Mesodermal cell (in vitro differentiated cells): ENCODE measurements around the gene PDE6B.

ENCODE experiments used
- H3K27ac ChIP-seq: 2 replicates; pipeline ENCODE4 v1.7.0; 2013; ENCODE audit warnings: mild to moderate bottlenecking, low read depth, low read length, moderate library complexity; ENCODE audit not compliant: severe bottlenecking
- H3K36me3 ChIP-seq: 2 replicates; pipeline ENCODE4 v1.7.1; 2013; ENCODE audit warnings: mild to moderate bottlenecking, low read length, moderate library complexity; ENCODE audit not compliant: control insufficient read depth, insufficient read depth
- H3K4me1 ChIP-seq: one replicate; pipeline ENCODE4 v1.7.1; 2013; ENCODE audit warnings: mild to moderate bottlenecking, low read length; ENCODE audit not compliant: insufficient read depth, control insufficient read depth, poor library complexity, severe bottlenecking
- H3K4me3 ChIP-seq: 2 replicates; pipeline ENCODE4 v1.7.0; 2013; ENCODE audit warnings: low read length, control low read depth, mild to moderate bottlenecking; ENCODE audit not compliant: insufficient read depth, poor library complexity, severe bottlenecking; ENCODE audit errors: extremely low read depth
- H3K9me3 ChIP-seq: 2 replicates; pipeline ENCODE4 v1.7.1; 2013; ENCODE audit warnings: mild to moderate bottlenecking, low read length, moderate library complexity; ENCODE audit not compliant: control insufficient read depth
- WGBS, 2 experiments: methylation state at CpG; one replicate each; pipeline ENCODE4 v1.1.5; 2013; ENCODE audit warnings: missing lambda C conversion rate in 2 of 2; ENCODE audit not compliant: insufficient coverage in 2 of 2; 5-methylcytosine and 5-hydroxymethylcytosine counted together

Gene PDE6B

DNA sequence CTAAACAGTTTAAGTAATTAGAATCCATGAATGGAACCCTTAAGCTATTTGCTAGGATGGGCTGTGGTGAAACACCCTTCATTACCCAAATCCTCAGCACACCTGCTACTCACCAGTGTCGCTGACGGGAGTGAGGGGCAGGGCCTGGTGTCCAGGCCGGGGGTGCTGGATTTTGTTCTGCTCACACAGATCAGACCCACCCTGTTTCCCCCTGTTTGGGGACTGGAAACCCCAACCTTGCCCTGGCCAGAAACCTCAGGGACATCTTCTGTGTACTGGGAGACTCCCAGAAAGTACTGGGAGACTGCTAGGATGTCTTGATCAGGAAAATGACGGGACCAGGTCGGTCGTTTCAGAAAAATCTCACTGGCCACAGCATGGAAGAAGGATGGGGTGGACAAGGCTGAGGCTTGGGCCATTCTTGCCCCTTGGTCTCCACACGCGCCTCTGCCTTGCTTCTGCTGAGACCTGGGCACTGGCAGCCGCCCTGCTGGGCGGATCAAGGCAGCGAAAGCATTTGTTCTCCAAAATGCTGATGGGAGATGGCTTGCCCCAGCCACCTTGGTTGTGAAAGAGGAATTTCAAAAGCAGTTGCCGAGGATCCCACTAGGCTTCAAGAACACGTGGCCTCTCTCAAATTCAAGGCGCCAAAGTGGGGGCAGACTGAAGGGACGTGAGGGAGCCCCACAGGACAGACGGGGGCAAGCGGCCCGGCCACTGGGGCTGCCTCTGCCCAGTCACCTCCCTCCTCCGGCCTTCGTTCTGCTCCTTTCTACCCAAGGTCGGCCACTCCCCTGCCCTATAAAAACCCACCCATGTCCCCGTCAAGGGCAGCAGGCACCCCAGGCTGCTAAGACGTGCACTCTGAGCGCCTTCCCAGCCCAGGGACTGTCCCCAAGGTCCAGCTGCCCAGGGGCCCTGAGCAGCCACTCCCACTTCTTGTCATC lies 23.5 kb upstream of the PDE6B start:
- Histone ChIP-seq H3K4me1 (peaks cover 7% of the 10 kb centered on the region), H3K27ac (no peak overlapping the region), H3K9me3 (no peaks in the 10 kb centered on the region), H3K4me3 (no peak overlapping the region), H3K36me3 (no peaks in the 10 kb centered on the region)
- WGBS, 2 experiments: 85 to 88% methylated on average over 18 to 24 of the region's 24 CpGs

DNA sequence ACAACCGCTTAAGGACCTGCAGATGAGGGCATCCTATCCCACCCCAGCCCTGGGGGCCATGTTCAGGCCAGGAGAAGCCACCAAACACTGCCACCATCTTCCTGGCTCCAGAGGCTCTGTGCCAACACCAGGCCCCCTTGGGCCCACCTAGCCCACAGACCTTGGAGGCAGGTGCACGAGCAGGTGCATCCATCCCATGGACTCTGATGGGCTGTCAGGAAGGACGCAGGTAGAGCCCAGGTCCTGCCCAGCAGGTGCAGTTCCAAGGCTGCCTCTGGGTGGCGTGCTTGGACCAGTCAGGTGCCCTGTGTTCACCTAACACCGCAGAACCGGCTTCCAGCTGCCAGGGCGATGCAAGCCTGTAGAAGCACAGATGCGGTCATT lies 22.8 kb upstream of the PDE6B start:
- no peaks in the 10 kb centered on the region for H3K36me3 ChIP-seq
- H3K27ac ChIP-seq: no peak overlapping the region
- no peaks in the 10 kb centered on the region for H3K9me3 ChIP-seq
- peaks cover 7% of the 10 kb centered on the region for H3K4me1 ChIP-seq
- H3K4me3 ChIP-seq: no peak overlapping the region
- 12 to 34% methylated on average over 4 to 7 of the region's 8 CpGs for WGBS, 2 experiments

DNA sequence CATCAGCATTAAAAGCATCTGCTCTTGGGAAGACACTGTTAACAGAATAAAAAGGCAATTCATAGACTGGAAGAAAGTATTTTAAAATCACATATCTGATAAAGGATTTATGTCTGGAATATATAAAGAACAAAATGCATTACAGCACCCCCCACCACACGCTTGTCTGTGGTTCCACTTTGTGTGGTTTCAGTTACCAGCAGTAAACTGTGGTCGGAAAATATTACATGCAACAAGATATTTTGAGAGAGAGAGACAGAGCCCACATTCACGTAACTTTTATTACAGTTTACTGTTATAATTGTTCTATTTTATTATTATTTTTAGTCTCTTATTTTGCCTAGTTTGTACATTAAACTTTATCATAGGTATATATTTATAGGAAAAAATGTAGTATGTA lies 21.2 kb upstream of the PDE6B start:
- no peaks in the 10 kb centered on the region for H3K36me3 ChIP-seq
- H3K4me3 ChIP-seq: no peak overlapping the region
- peaks cover 7% of the 10 kb centered on the region for H3K4me1 ChIP-seq
- 83% methylated on average over 2 of the region's 3 CpGs; no CpG with 5 or more reads in 1 of the 2 experiments for WGBS, 2 experiments
- peaks cover under 1% of the 10 kb centered on the region for H3K9me3 ChIP-seq
- no peak overlapping the region for H3K27ac ChIP-seq

DNA sequence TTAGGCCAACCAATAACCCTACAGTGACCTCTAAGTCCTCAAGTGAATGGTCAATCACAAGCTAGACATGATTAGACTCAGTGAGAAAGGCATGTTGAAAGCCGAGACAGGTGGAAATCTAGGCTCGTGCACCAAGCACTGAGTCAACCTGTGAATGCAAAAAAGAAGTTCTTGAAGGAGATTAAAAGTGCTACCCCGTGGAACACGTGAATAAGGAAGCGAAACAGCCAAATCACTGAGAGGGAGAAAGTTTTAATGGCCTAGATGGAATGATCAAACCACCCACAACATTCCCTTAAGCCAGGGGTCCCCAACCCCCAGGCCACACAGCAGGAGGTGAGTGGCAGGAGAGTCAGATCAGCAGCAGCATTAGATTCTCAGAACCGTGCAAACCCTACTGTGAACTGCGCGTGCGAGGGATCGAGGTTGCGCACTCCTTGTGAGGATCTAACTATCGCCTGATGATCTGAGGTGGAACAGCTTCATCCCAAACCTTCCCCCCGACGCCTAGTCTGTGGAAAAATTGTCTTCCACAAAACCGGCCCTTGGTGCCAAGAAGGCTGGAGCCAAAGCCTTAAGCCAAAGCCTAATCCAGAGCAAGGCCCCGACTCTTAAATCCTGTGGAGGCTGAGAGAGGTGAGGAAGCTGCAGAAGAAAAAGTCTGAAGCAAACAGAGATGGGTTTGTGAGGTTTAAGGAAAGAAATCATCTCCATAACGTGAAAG lies 19.5 kb upstream of the PDE6B start:
- peaks cover 9% of the 10 kb centered on the region for H3K4me1 ChIP-seq
- WGBS, 2 experiments: 89 to 91% methylated on average over 12 to 13 of the region's 17 CpGs
- no peak overlapping the region for H3K4me3 ChIP-seq
- no peaks in the 10 kb centered on the region for H3K36me3 ChIP-seq
- H3K27ac ChIP-seq: no peak overlapping the region
- peaks cover 5% of the 10 kb centered on the region for H3K9me3 ChIP-seq

DNA sequence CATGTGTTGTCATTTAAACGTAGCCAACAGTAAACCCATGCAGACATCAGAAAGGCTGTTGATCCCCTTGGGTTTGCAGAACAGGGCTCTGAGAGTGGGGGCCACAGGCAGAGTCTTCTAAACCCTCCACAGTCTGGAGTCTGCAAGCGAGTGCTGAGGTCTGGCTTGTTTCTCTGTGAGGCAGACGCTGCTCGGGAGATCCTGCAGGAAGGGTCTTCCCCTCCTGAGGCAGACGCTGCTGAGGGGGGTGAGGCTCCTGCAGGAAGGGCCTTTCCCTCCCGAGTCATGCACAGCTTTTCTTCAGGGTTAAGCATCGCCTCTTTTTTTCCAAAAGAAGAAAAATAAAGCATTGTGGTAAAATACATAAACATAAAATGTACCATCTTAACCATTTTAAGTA lies 17.1 kb upstream of the PDE6B start:
- Histone ChIP-seq H3K4me3 (no peak overlapping the region), H3K36me3 (no peaks in the 10 kb centered on the region)

DNA sequence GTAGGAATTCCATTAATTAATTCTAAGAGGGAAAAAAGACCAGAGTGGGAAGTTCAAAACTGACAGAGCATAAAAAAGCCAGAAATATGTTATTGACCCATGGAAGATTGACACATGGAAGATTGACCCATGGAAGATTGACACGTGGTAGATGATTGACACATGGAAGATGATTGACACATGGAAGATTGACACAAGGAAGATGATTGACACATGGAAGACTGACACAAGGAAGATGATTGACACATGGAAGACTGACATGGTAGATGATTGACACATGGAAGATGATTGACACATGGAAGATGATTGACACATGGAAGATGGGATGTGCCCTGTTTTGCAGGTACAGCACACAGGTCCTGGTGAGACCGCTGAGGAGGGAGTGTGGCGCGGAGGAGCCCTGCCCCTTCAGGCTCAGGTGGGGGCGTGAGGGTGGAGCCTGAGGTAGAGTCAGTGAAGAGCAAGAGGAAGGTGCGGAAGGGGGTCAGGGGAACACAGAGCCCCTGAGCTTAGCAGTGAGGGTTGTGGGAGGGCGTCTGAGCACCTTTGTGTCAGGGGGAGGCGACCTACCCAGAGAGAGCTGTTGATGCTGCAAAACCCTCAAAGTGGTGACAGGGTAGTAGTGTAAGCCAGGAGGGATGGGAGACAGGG lies 15.8 kb upstream of the PDE6B start:
- no peak overlapping the region for H3K27ac ChIP-seq
- H3K36me3 ChIP-seq: no peaks in the 10 kb centered on the region
- H3K4me1 ChIP-seq: peaks cover 5% of the 10 kb centered on the region
- 88 to 90% methylated on average over 4 to 8 of the region's 8 CpGs for WGBS, 2 experiments
- H3K4me3 ChIP-seq: no peak overlapping the region
- H3K9me3 ChIP-seq: peaks cover 5% of the 10 kb centered on the region

More for the DNA sequence above, 17.1 kb upstream of the PDE6B start:
- peaks cover 5% of the 10 kb centered on the region for H3K4me1 ChIP-seq
- WGBS, 2 experiments: 71 to 89% methylated on average over 3 to 4 of the region's 7 CpGs
- H3K27ac ChIP-seq: no peak overlapping the region
- peaks cover 5% of the 10 kb centered on the region for H3K9me3 ChIP-seq

DNA sequence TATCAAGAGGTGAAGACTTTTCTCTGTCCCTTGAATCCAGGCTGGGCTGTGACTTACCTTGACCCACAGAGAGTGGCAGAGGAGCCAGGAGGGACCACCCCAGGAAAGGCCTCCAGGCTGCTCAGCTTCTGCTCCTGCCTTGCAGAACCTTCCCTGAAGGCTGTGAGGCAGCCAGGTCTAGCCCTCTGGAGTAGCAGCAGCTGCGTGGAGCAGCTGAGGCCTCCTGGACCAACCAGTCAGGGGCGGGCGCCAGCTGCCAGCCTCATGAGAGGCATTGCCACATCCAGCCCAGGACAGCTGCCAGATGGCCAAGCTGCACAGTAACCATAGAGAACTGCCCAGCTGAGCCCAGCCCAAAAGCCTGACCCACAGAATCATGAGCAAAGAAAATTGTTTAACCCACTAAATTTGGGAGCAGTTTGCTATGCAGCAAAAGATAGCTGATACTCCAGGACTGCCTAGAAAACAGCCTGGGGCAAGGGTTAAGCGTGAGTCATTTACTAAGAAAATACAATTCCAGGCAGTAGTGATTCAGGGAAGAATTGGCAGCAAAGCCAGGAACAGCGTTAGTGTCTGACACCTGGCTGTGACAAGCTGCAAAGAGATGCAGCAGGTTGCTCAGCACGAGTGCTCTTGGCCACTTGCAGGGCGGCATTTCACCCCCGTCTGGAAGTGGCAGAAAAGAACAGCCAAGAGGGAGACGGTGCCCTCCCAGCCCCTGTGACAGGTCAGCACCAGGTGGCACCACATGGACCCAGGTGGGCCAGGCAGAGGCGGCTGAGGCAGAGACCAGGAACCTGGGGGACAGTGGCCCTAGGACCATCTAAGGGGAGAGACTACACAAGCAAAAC lies 14.7 kb upstream of the PDE6B start:
- 63 to 67% methylated on average over 9 to 10 of the region's 10 CpGs for WGBS, 2 experiments
- Histone ChIP-seq H3K36me3 (no peaks in the 10 kb centered on the region), H3K4me1 (peaks cover 5% of the 10 kb centered on the region), H3K9me3 (peaks cover 5% of the 10 kb centered on the region), H3K27ac (no peak overlapping the region), H3K4me3 (no peak overlapping the region)

DNA sequence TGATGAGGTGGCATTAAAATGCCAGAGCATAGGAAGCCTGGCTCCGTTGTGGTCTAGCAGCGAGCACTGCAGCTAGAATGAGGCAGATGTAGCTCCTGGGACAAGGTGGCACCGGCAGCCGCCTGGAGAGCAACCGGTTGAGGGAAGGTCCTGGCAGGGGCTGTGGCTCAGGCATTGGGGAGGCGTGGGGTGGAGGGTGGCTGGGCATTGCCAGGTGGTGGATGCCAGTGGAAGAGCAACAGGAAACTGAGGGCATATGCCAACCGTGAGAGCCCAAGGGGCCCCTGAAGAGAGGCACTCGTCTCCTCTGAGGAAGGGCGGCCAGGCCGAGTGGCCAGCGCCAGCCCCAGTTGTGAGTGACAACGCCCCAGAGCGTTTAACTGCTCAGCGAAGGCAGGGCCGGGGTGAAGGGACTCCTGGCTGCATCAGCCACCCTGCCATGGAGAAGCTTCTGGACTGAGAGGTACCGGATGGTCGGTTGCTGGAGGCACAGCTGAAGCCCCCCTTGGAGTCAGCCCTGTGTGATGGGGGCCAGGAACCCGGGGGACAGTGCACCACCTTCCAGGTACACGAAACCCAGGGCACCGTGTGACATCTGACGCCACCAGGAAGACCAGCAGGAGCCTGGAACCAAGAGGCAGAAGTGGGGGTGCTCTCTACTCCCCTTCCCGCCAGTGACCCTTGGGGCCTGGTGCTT lies 13.2 kb upstream of the PDE6B start:
- WGBS, 2 experiments: 89 to 91% methylated on average over 20 to 21 of the region's 22 CpGs
- H3K9me3 ChIP-seq: peaks cover 5% of the 10 kb centered on the region
- no peaks in the 10 kb centered on the region for H3K36me3 ChIP-seq
- H3K27ac ChIP-seq: no peak overlapping the region
- H3K4me3 ChIP-seq: no peak overlapping the region
- peaks cover 5% of the 10 kb centered on the region for H3K4me1 ChIP-seq

DNA sequence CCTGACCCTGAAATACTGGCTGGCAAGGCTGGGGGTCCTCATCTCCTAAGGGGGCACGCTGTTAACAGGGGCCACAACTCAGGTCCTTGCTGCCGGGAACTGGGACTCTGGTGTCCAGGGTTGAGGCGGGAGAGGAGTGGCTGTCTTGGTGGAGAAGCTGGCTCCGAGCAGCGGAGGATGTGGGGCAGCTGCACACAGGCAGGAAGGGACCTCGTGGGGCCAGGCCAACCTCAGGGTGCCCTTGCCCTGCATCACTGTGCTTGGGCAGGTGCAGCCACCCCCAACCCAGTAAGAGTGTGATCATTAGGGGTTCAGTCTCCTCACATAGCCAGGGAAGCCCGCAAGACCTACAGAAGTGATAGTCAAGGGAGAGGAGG lies 12.6 kb upstream of the PDE6B start:
- Histone ChIP-seq H3K4me3 (no peak overlapping the region), H3K4me1 (peaks cover 5% of the 10 kb centered on the region), H3K36me3 (no peaks in the 10 kb centered on the region), H3K27ac (no peak overlapping the region), H3K9me3 (peaks cover 5% of the 10 kb centered on the region)
- WGBS, 2 experiments: 88 to 95% methylated on average over 7 of the region's 7 CpGs
